ENCODE results near the gene SPOP.

DNA sequence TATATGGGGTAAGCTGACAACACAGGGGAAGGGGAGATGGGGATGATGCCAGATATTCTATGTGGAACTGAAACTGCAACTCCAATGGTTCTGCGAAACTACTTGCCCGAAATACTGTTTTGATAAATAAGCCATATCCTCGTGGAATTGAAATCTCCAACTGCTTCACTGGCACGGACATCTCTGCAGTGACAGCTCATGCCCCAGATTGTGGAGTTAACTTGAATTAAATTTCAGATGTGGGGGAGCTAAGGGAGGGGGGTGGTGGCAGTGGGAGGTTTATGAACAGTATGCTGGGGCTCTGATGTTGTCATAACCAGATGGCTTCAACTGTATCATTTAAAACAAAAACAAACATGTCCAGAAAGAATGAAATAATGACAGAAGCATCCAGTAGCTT is 80.5 kb downstream of the SPOP start:
- TF ChIP-seq EZH2 (IDR thresholded peaks at IDR 0.05; ENCODE audit: borderline replicate concordance, low read depth, low read length, poor library complexity, severe bottlenecking): no peak
- TF ChIP-seq, protein P1, sequence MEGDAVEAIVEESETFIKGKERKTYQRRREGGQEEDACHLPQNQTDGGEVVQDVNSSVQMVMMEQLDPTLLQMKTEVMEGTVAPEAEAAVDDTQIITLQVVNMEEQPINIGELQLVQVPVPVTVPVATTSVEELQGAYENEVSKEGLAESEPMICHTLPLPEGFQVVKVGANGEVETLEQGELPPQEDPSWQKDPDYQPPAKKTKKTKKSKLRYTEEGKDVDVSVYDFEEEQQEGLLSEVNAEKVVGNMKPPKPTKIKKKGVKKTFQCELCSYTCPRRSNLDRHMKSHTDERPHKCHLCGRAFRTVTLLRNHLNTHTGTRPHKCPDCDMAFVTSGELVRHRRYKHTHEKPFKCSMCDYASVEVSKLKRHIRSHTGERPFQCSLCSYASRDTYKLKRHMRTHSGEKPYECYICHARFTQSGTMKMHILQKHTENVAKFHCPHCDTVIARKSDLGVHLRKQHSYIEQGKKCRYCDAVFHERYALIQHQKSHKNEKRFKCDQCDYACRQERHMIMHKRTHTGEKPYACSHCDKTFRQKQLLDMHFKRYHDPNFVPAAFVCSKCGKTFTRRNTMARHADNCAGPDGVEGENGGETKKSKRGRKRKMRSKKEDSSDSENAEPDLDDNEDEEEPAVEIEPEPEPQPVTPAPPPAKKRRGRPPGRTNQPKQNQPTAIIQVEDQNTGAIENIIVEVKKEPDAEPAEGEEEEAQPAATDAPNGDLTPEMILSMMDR (conservative IDR thresholded peaks at IDR 0.05; ENCODE audit: low read depth, low read length): no peak

Data from A673 (cell line).